K562 (cell line): Measurements from ENCODE around the gene LAMB2. TPM values are rescaled to one million over a fixed set of nuclear protein-coding genes. Genes with fewer than 3 reads are reported as not detected.

ENCODE experiments used
- ATAC-seq: fragments of 200-7000 bp; cut with Tn5 transposase; 3 replicates; pipeline ENCODE4 v1.9.1; 2020; ENCODE audit warnings: moderate library complexity
- BruUV-seq: library from RNA; stranded (reverse); fragments of 400-500 nt; replicated peaks from 2 replicates; lab custom pipeline; 2021; lab: Mats Ljungman, UMichigan
- CTCF ChIA-PET: fragments of 300-600 bp; formaldehyde crosslinking; extraction: SDS; loops from one replicate; lab custom pipeline; 2021; ENCODE audit warnings: low intra/inter-chr PET ratio; lab: Yijun Ruan, JAX
- POLR2A ChIA-PET: fragments of 300-600, 350-650 bp; sonication (Branson Sonifier 250); formaldehyde crosslinking; extraction: SDS; loops from one replicate; lab custom pipeline; 2021; ENCODE audit warnings: antibody characterized with exemption, inconsistent platforms; lab: Yijun Ruan, JAX
- DNase-seq, 4 experiments: peaks; one replicate each; pipeline versions ENCODE4 v3.0.0 to v3.0.0-alpha.2; 2011 to 2018; ENCODE audit warnings: low spot score in 3 of 4, mixed read lengths in 3 of 4; ENCODE audit errors: extremely low read depth in 1 of 4
- FAIRE-seq: peaks from 2 replicates; lab custom pipeline; 2011; peaks lifted over from hg19 to GRCh38; lab: Jason Lieb, UNC
- H2AFZ ChIP-seq: 2 replicates; pipeline ENCODE4 v1.6.0; 2011; ENCODE audit warnings: low read depth, low read length, control low read depth, inconsistent platforms
- H3K27ac ChIP-seq: fragments of 200-600 bp; 3 replicates; pipeline ENCODE4 v1.8.0; 2011; ENCODE audit warnings: low read depth, mild to moderate bottlenecking, control low read depth, inconsistent platforms, low read length, moderate library complexity, mixed read lengths; ENCODE audit errors: extremely low read depth
- H3K27me3 ChIP-seq, 2 experiments: fragments of 300-600 bp in 1 of 2; 2 replicates in 1 of 2; 3 replicates in 1 of 2; pipeline versions ENCODE4 v1.6.0 to v1.8.0; 2011; ENCODE audit warnings: inconsistent platforms in 2 of 2, low read length in 2 of 2, mild to moderate bottlenecking in 1 of 2, mixed read lengths in 1 of 2, moderate library complexity in 1 of 2; ENCODE audit not compliant: control insufficient read depth in 2 of 2, insufficient read depth in 2 of 2
- H3K36me3 ChIP-seq: fragments of 300-600 bp; 3 replicates; pipeline ENCODE4 v1.8.0; 2011; ENCODE audit warnings: mild to moderate bottlenecking, low read length, inconsistent platforms; ENCODE audit not compliant: control insufficient read depth, insufficient read depth
- H3K4me1 ChIP-seq, 2 experiments: fragments of 200-600 bp in 1 of 2; replicated peaks in 1 of 2; 2 replicates in 1 of 2; 3 replicates in 1 of 2; pipeline versions ENCODE4 v1.5.1 to v1.8.0; 2011; ENCODE audit warnings: inconsistent platforms in 2 of 2, low read length in 2 of 2, mild to moderate bottlenecking in 1 of 2, mixed read lengths in 1 of 2, moderate library complexity in 1 of 2; ENCODE audit not compliant: control insufficient read depth in 2 of 2, insufficient read depth in 2 of 2
- H3K4me2 ChIP-seq: 2 replicates; pipeline ENCODE4 v1.6.1; 2011; ENCODE audit warnings: low read length, control low read depth, inconsistent platforms, mixed read lengths; ENCODE audit not compliant: insufficient read depth
- H3K4me3 ChIP-seq: fragments of 200-600 bp; sonication (generic), shearing (Covaris generic); 2 replicates; pipeline ENCODE4 v1.5.1; 2016; ENCODE audit warnings: control low read depth, inconsistent platforms
- H3K79me2 ChIP-seq: fragments of 200-600 bp; 3 replicates; pipeline ENCODE4 v1.8.0; 2011; ENCODE audit warnings: low read length, inconsistent platforms; ENCODE audit not compliant: control insufficient read depth, insufficient read depth
- H3K9ac ChIP-seq, 2 experiments: 2 replicates each; pipeline versions ENCODE4 v1.6.0 to v1.6.1; 2011; ENCODE audit warnings: low read depth in 2 of 2, low read length in 2 of 2, control low read depth in 1 of 2, inconsistent platforms in 1 of 2, mild to moderate bottlenecking in 1 of 2, mixed read lengths in 1 of 2; ENCODE audit not compliant: insufficient read depth in 1 of 2
- H3K9me1 ChIP-seq: one replicate; pipeline ENCODE4 v1.6.0; 2011; ENCODE audit warnings: inconsistent platforms, mild to moderate bottlenecking, low read length, moderate library complexity; ENCODE audit not compliant: control insufficient read depth, insufficient read depth
- H3K9me3 ChIP-seq: replicated peaks from 2 replicates; pipeline ENCODE4 v1.5.1; 2011; ENCODE audit warnings: low read depth, low read length, inconsistent platforms; ENCODE audit not compliant: control insufficient read depth, insufficient read depth
- H4K20me1 ChIP-seq: replicated peaks from 2 replicates; pipeline ENCODE4 v1.6.1; 2011; ENCODE audit warnings: low read length, inconsistent platforms, mixed read lengths; ENCODE audit not compliant: control insufficient read depth, insufficient read depth
- ASH1L ChIP-seq: fragments of 450-650 bp; IDR thresholded peaks from 2 replicates; pipeline ENCODE4 v1.6.1; 2018; ENCODE audit warnings: borderline replicate concordance, mild to moderate bottlenecking, low read depth; ENCODE audit not compliant: partially characterized antibody
- BCLAF1 ChIP-seq, 2 experiments: fragments of 450-650 bp in 1 of 2; IDR thresholded peaks; 2 replicates each; pipeline ENCODE4 v1.6.1; 2011 to 2017; ENCODE audit warnings: low read depth in 2 of 2, antibody characterized with exemption in 1 of 2, borderline replicate concordance in 1 of 2, low read length in 1 of 2, mild to moderate bottlenecking in 1 of 2, mixed read lengths in 1 of 2; ENCODE audit not compliant: control insufficient read depth in 1 of 2
- DNMT1 ChIP-seq: fragments of 450-650 bp; IDR thresholded peaks from 2 replicates; pipeline ENCODE4 v1.6.1; 2016; ENCODE audit warnings: antibody characterized with exemption, mild to moderate bottlenecking
- HCFC1 ChIP-seq: IDR thresholded peaks from 2 replicates; pipeline ENCODE4 v1.6.1; 2012; ENCODE audit warnings: low read depth, low read length, improper control_type of control experiment
- KLF6 ChIP-seq: fragments of 250-450 bp; sonication (Bioruptor Pico); IDR thresholded peaks from 2 replicates; pipeline ENCODE4 v1.4.0; 2020; ENCODE audit warnings: mild to moderate bottlenecking, moderate library complexity, borderline replicate concordance
- NUFIP1 ChIP-seq: fragments of 450-650 bp; IDR thresholded peaks from 2 replicates; pipeline ENCODE4 v1.6.1; 2018; ENCODE audit not compliant: partially characterized antibody
- RAD21 ChIP-seq, 2 experiments: fragments of 250-450 bp in 1 of 2; fragments of 450-650 bp in 1 of 2; sonication (Bioruptor Pico) in 1 of 2; formaldehyde crosslinking in 1 of 2; IDR thresholded peaks in 1 of 2; conservative IDR thresholded peaks in 1 of 2; 2 replicates each; pipeline versions ENCODE4 v1.4.0 to v1.8.0; 2020 to 2022; ENCODE audit warnings: mild to moderate bottlenecking in 2 of 2, moderate library complexity in 1 of 2
- RUNX1 ChIP-seq: sonication (generic); IDR thresholded peaks from 2 replicates; pipeline ENCODE4 v1.6.1; 2016; ENCODE audit warnings: antibody characterized with exemption, low read depth
- SMARCC2 ChIP-seq: fragments of 450-650 bp; IDR thresholded peaks from 2 replicates; pipeline ENCODE4 v1.6.1; 2017; ENCODE audit warnings: antibody characterized with exemption, moderate library complexity, mild to moderate bottlenecking, low read depth
- SNRNP70 ChIP-seq: fragments of 200-400 bp; formaldehyde crosslinking; optimal IDR thresholded peaks from 2 replicates; pipeline ENCODE3; 2017; ENCODE audit warnings: low read depth, low read length
- TAF1 ChIP-seq: IDR thresholded peaks from 2 replicates; pipeline ENCODE4 v1.6.1; 2011; ENCODE audit warnings: mild to moderate bottlenecking, low read length, moderate library complexity; ENCODE audit not compliant: insufficient read depth, control insufficient read depth, severe bottlenecking; ENCODE audit errors: extremely low read depth
- TARDBP ChIP-seq: fragments of 450-650 bp; IDR thresholded peaks from 2 replicates; pipeline ENCODE4 v1.6.1; 2016
- ZBTB26 ChIP-seq: fragments of 450-650 bp; formaldehyde crosslinking; IDR thresholded peaks from 2 replicates; pipeline ENCODE4 v1.4.0; 2022; ENCODE audit warnings: missing genetic modification characterization
- ZNF121 ChIP-seq: sonication (generic); formaldehyde crosslinking; conservative IDR thresholded peaks from 2 replicates; pipeline ENCODE4 v1.8.0; 2022; ENCODE audit warnings: missing genetic modification reagents
- ZNF398 ChIP-seq: fragments of 250-450 bp; sonication (Bioruptor Pico); IDR thresholded peaks from 2 replicates; pipeline ENCODE4 v1.8.0; 2021; ENCODE audit warnings: moderate library complexity, mild to moderate bottlenecking, inconsistent platforms
- ZNF75A ChIP-seq: fragments of 450-650 bp; formaldehyde crosslinking; IDR thresholded peaks from 2 replicates; pipeline ENCODE4 v1.4.0; 2020; ENCODE audit warnings: mild to moderate bottlenecking
- ZNF764 ChIP-seq: fragments of 250-450 bp; sonication (Bioruptor Pico); IDR thresholded peaks from 2 replicates; pipeline ENCODE4 v1.4.0; 2020; ENCODE audit warnings: low read depth, mild to moderate bottlenecking, moderate library complexity
- WGBS: fragments of 100-300 bp; shearing (Covaris generic); methylation state at CpG from one replicate; pipeline ENCODE4 v1.1.6; 2016; ENCODE audit warnings: low coverage, mixed read lengths; ENCODE audit not compliant: insufficient coverage; ENCODE audit errors: missing lambda C conversion rate; 5-methylcytosine and 5-hydroxymethylcytosine counted together
- in situ Hi-C: fragments of 300-500 bp; cut with MboI; formaldehyde crosslinking; loops from 4 replicates; pipeline ENCODE4 v1.15.0; 2018; ENCODE audit warnings: inconsistent platforms, mixed read lengths
- intact Hi-C: fragments of 100-400 bp; cut with micrococcal nuclease; formaldehyde crosslinking; loops from 2 replicates; pipeline ENCODE4 v1.14.2; 2022
- polyA plus RNA-seq, 8 experiments: library from polyadenylated mRNA; depleted of rRNA in 4 of 8; stranded (reverse) in 5 of 8; unstranded in 3 of 8; fragments of >200 nt; fragmentation: Nextera tagmentation in 2 of 8; fragmentation: Illumina TruSeq in 1 of 8; extraction: Ambion mirVana in 2 of 8; extraction: Trizol in 1 of 8; gene quantifications; 2 replicates each; pipeline versions ENCODE4 v1.2.1 to v1.2.3, GENCODE V29; 2011 to 2014; ENCODE audit warnings: inconsistent platforms in 1 of 8, missing spikeins in 1 of 8
- total RNA-seq, 7 experiments: library from RNA; depleted of rRNA in 6 of 7; stranded (reverse); fragments of >200 nt in 6 of 7; fragmentation: Illumina TruSeq in 2 of 7; extraction: Trizol in 2 of 7; gene quantifications; 2 replicates each; pipeline versions ENCODE4 v1.2.1 to v1.2.3, GENCODE V29; 2011 to 2021; ENCODE audit warnings: low replicate concordance in 1 of 7

Gene LAMB2
- total and polyA plus RNA-seq, 9 of the 15 experiments (the other 6 are each of a cell fraction or from before 2014, with no cell fraction given), result 1.4 to 26.0 (median 16.2) TPM

- WGBS, result 52% methylated on average over 10 of the region's 17 CpGs
- Histone ChIP-seq H3K4me3 (no peak overlapping the region), H3K4me2 (no peak overlapping the region), H3K4me1 (peaks cover 9 to 39% of the 10 kb centered on the region in 2 experiments; a peak in 4 of 5 replicates), H3K36me3 (peaks cover 11% of the 10 kb centered on the region; the same call in 2 of the 3 replicates), H3K27ac (no peak overlapping the region), H3K79me2 (peaks cover 19% of the 10 kb centered on the region), H3K9me1 (no peaks in the 10 kb centered on the region), H3K27me3 (no peaks in the 10 kb centered on the region), H4K20me1 (no peaks in the 10 kb centered on the region), H2AFZ (no peak overlapping the region), H3K9ac (0 out of 4 replicates have a peak overlapping the region, but pooled peaks of 1 of the 2 experiments have one; percentile 9), H3K9me3 (no peaks in the 10 kb centered on the region)
- BruUV-seq, result no TSS peak
- in situ Hi-C loops, result no loop called here
- POLR2A ChIA-PET, result interaction anchor here (0.5 to 2.1 kb wide), 3 partner anchors 9 to 78 kb away, joined by 3 to 5 read pairs (median 3); partner anchors contain the start of gene LAMB2
- CTCF ChIA-PET, result no interaction called here
- intact Hi-C loops, result no loop called here
- no peak for ATAC-seq
- DNase-seq, result no peak
- FAIRE-seq, result no peak
- TF ChIP-seq DNMT1 (no peak), KLF6 (CRISPR knock-in tag) (no peak), HCFC1 (no peak), ZNF764 (CRISPR knock-in tag) (no peak), RAD21 (CRISPR knock-in tag; conservative IDR thresholded peaks at IDR 0.05 in 1 of 2, IDR thresholded peaks at IDR 0.05 in 1 of 2) (no peak), NUFIP1 (no peak), ZBTB26 (no peak), ZNF75A (CRISPR knock-in tag) (no peak), RUNX1 (no peak), ASH1L (no peak), SMARCC2 (no peak), BCLAF1 (IDR thresholded peaks at IDR 0.05; ENCODE audit: borderline replicate concordance in 1 of 2, control insufficient read depth in 1 of 2, low read depth in 2 of 2, low read length in 1 of 2) (no peak), TARDBP (no peak), SNRNP70 (no peak), TAF1 (no peak), ZNF121 (CRISPR knock-in tag) (no peak), ZNF398 (CRISPR knock-in tag) (no peak)
These were observed 9.2 kb downstream of the LAMB2 start for GRCh38 chr3:49123687-49124086.
